Suprapubic skin (tissue), 4 donors: ENCODE data around the gene NMRK2.

Source experiments
- CTCF ChIP-seq, 2 donors: fragments of 200-600 bp in 1 of 2; fragments of 450-650 bp in 1 of 2; sonication (generic) in 1 of 2; IDR thresholded peaks; one replicate each; pipeline ENCODE4 v1.5.1; 2016 to 2019; ENCODE audit warnings: antibody characterized with exemption in 2 of 2, mild to moderate bottlenecking in 1 of 2, moderate library complexity in 1 of 2
- POLR2A ChIP-seq, 2 donors: fragments of 450-650 bp; IDR thresholded peaks; one replicate each; pipeline ENCODE4 v1.6.1; 2017; ENCODE audit warnings: antibody characterized with exemption in 2 of 2, mild to moderate bottlenecking in 2 of 2, moderate library complexity in 2 of 2
- POLR2AphosphoS5 ChIP-seq, 3 donors: sonication (generic); formaldehyde crosslinking; IDR thresholded peaks; one replicate each; pipeline ENCODE4 v1.6.1; 2017; ENCODE audit warnings: antibody characterized with exemption in 3 of 3

DNA sequence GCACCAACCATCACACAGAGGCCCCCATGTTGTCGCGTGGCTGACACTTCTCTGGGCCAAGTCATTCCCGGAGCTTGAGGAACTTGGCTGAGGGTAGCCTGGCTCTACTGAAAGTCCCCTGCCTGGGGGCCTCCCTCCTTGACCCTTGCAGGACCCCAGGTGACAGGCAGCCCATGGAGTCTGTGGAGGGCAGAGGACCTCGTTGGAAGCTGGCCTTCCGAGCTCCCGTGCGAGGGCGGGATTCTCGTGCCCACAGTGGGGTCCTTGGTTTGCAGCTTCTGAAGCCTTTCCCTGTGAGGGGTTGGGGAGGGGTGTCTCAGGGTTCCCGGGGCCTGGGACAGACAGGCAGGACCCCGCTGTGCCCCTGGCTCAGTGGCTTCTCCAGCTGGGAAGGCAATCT lies 16.4 kb downstream of the NMRK2 start:
- TF ChIP-seq CTCF (IDR thresholded peaks at IDR 0.05) = no peak
- no peak for TF ChIP-seq POLR2A (IDR thresholded peaks at IDR 0.05)
- TF ChIP-seq POLR2AphosphoS5 (IDR thresholded peaks at IDR 0.05) = no peak
